IgD-negative memory B cell (primary cell): Measurements from ENCODE around the gene ABL1. TPM values are rescaled to one million over a fixed set of nuclear protein-coding genes. Genes with fewer than 3 reads are reported as not detected.

Experiments used
- H3K27ac Mint-ChIP-seq, 3 donors: one replicate each; pipeline ENCODE4 v1.8.0; 2020 to 2022; ENCODE audit warnings: mild to moderate bottlenecking in 3 of 3, mixed read lengths in 3 of 3, moderate library complexity in 1 of 3
- H3K27me3 Mint-ChIP-seq: one replicate; pipeline ENCODE4 v1.8.0; 2021; ENCODE audit warnings: mixed read lengths
- H3K36me3 Mint-ChIP-seq: one replicate; pipeline ENCODE4 v1.8.0; 2020; ENCODE audit warnings: mild to moderate bottlenecking, mixed read lengths
- H3K4me1 Mint-ChIP-seq, 3 donors: one replicate each; pipeline ENCODE4 v1.8.0; 2020 to 2022; ENCODE audit warnings: mixed read lengths in 3 of 3, mild to moderate bottlenecking in 1 of 3
- H3K4me3 Mint-ChIP-seq, 4 donors: one replicate each; pipeline ENCODE4 v1.8.0; 2020 to 2022; ENCODE audit warnings: mild to moderate bottlenecking in 4 of 4, mixed read lengths in 4 of 4, moderate library complexity in 3 of 4
- H3K9me3 Mint-ChIP-seq, 3 donors: one replicate each; pipeline ENCODE4 v1.8.0; 2020 to 2021; ENCODE audit warnings: mixed read lengths in 3 of 3, mild to moderate bottlenecking in 1 of 3
- polyA plus RNA-seq: library from polyadenylated mRNA; unstranded; fragments of 300-500 nt; fragmentation: Illumina TruSeq; gene quantifications from one replicate; pipeline ENCODE4 v1.2.3, GENCODE V29; 2021

ABL1 gene
- polyA plus RNA-seq, 1 donor from 2014 or later = 12.6 TPM

GRCh38 chr9:130893341-130894101, 58.5 kb downstream of the ABL1 start:
- Mint-ChIP-seq H3K9me3 (no peaks in the 10 kb centered on the region), H3K4me3 (no peak overlapping the region), H3K27me3 (no peaks in the 10 kb centered on the region), H3K36me3 (no peaks in the 10 kb centered on the region), H3K4me1 (no peaks in the 10 kb centered on the region), H3K27ac (no peak overlapping the region)

- H3K4me1 Mint-ChIP-seq = no peaks in the 10 kb centered on the region
- H3K27ac Mint-ChIP-seq = no peak overlapping the region
- H3K36me3 Mint-ChIP-seq = no peaks in the 10 kb centered on the region
- H3K27me3 Mint-ChIP-seq = no peaks in the 10 kb centered on the region
- no peaks in the 10 kb centered on the region for H3K9me3 Mint-ChIP-seq
- H3K4me3 Mint-ChIP-seq = no peak overlapping the region
These were observed 59.5 kb downstream of the ABL1 start for GRCh38 chr9:130894546-130894945.

GRCh38 chr9:130895038-130895437, 60.0 kb downstream of the ABL1 start:
- Mint-ChIP-seq H3K27ac (no peak overlapping the region), H3K9me3 (no peaks in the 10 kb centered on the region), H3K4me1 (no peaks in the 10 kb centered on the region), H3K27me3 (no peaks in the 10 kb centered on the region), H3K4me3 (no peak overlapping the region), H3K36me3 (no peaks in the 10 kb centered on the region)

- no peak overlapping the region for H3K27ac Mint-ChIP-seq
- H3K4me3 Mint-ChIP-seq = no peak overlapping the region
- H3K27me3 Mint-ChIP-seq = peaks cover under 1% of the 10 kb centered on the region
These were observed 60.6 kb downstream of the ABL1 start for GRCh38 chr9:130895481-130896232.

GRCh38 chr9:130896233-130897014, 61.4 kb downstream of the ABL1 start, which contains the start of gene QRFP:
Gene QRFP, minus strand, starts transcription at chr9:130896812. Its CDS starts 2,974 bp downstream, at chr9:130893838.
- Mint-ChIP-seq H3K4me1 (no peaks in the 10 kb centered on the region), H3K27ac (no peak within 1 kb of the TSS), H3K36me3 (no peaks in the 10 kb centered on the region), H3K4me3 (no peak within 1 kb of the TSS), H3K9me3 (no peaks in the 10 kb centered on the region), H3K27me3 (peaks cover 1% of the 10 kb centered on the region)

More at GRCh38 chr9:130895481-130896232, 60.6 kb downstream of the ABL1 start:
- H3K36me3 Mint-ChIP-seq = no peaks in the 10 kb centered on the region
- no peaks in the 10 kb centered on the region for H3K4me1 Mint-ChIP-seq
- no peaks in the 10 kb centered on the region for H3K9me3 Mint-ChIP-seq

- Mint-ChIP-seq H3K36me3 (no peaks in the 10 kb centered on the region), H3K4me1 (no peaks in the 10 kb centered on the region), H3K27ac (no peak overlapping the region), H3K27me3 (peaks cover 1% of the 10 kb centered on the region), H3K4me3 (no peak overlapping the region), H3K9me3 (no peaks in the 10 kb centered on the region)
These were observed 62.2 kb downstream of the ABL1 start for GRCh38 chr9:130897105-130897751.

GRCh38 chr9:130897848-130898551, 62.9 kb downstream of the ABL1 start:
- Mint-ChIP-seq H3K27ac (no peak overlapping the region), H3K9me3 (no peaks in the 10 kb centered on the region)

GRCh38 chr9:130898552-130898852, 63.4 kb downstream of the ABL1 start:
- Mint-ChIP-seq H3K27ac (no peak overlapping the region), H3K9me3 (no peaks in the 10 kb centered on the region), H3K4me3 (no peak overlapping the region), H3K4me1 (no peaks in the 10 kb centered on the region), H3K27me3 (peaks cover 1% of the 10 kb centered on the region), H3K36me3 (no peaks in the 10 kb centered on the region)

More at GRCh38 chr9:130897848-130898551, 62.9 kb downstream of the ABL1 start:
- H3K4me1 Mint-ChIP-seq = no peaks in the 10 kb centered on the region
- H3K27me3 Mint-ChIP-seq = peaks cover 1% of the 10 kb centered on the region
- no peaks in the 10 kb centered on the region for H3K36me3 Mint-ChIP-seq
- H3K4me3 Mint-ChIP-seq = no peak overlapping the region

GRCh38 chr9:130899051-130899748, 64.1 kb downstream of the ABL1 start:
- Mint-ChIP-seq H3K27ac (no peak overlapping the region), H3K36me3 (no peaks in the 10 kb centered on the region), H3K27me3 (peaks cover 1% of the 10 kb centered on the region), H3K9me3 (no peaks in the 10 kb centered on the region), H3K4me1 (no peaks in the 10 kb centered on the region), H3K4me3 (no peak overlapping the region)

- Mint-ChIP-seq H3K27me3 (peaks cover 5% of the 10 kb centered on the region), H3K4me3 (no peak overlapping the region), H3K9me3 (no peaks in the 10 kb centered on the region), H3K36me3 (no peaks in the 10 kb centered on the region), H3K27ac (no peak overlapping the region), H3K4me1 (no peaks in the 10 kb centered on the region)
These were observed 65.8 kb downstream of the ABL1 start for GRCh38 chr9:130900701-130901497.

GRCh38 chr9:130901498-130902203, 66.6 kb downstream of the ABL1 start:
- Mint-ChIP-seq H3K4me3 (no peak overlapping the region), H3K36me3 (no peaks in the 10 kb centered on the region), H3K9me3 (no peaks in the 10 kb centered on the region), H3K4me1 (no peaks in the 10 kb centered on the region), H3K27me3 (peaks cover 11% of the 10 kb centered on the region), H3K27ac (no peak overlapping the region)

- H3K9me3 Mint-ChIP-seq = no peaks in the 10 kb centered on the region
- H3K4me1 Mint-ChIP-seq = no peaks in the 10 kb centered on the region
- peaks cover 15% of the 10 kb centered on the region for H3K27me3 Mint-ChIP-seq
- H3K36me3 Mint-ChIP-seq = no peaks in the 10 kb centered on the region
- H3K4me3 Mint-ChIP-seq = no peak overlapping the region
- no peak overlapping the region for H3K27ac Mint-ChIP-seq
These were observed 67.4 kb downstream of the ABL1 start for GRCh38 chr9:130902204-130903185.
